HL-60 (cell line): ENCODE measurements around the gene DPY30.

Experiments
- CTCF ChIP-seq: IDR thresholded peaks from one replicate; pipeline ENCODE4 v1.5.1; 2011; ENCODE audit warnings: low read length, control low read depth, inconsistent platforms; ENCODE audit not compliant: insufficient read depth
- POLR2AphosphoS5 ChIP-seq: IDR thresholded peaks from 2 replicates; pipeline ENCODE4 v1.6.1; 2012; ENCODE audit warnings: low read depth
- REST ChIP-seq: IDR thresholded peaks from 2 replicates; pipeline ENCODE4 v1.6.1; 2012; ENCODE audit warnings: low read depth; ENCODE audit not compliant: insufficient replicate concordance

- TF ChIP-seq CTCF (no peak), POLR2AphosphoS5 (no peak), REST (no peak)
Observed at GRCh38 chr2:31992025-31992579, 47.5 kb downstream of the DPY30 start.
